Spleen (tissue), 7 donors: Measurements from ENCODE around the gene BLM.

ENCODE experiments used
- POLR2AphosphoS5 ChIP-seq, 3 donors: sonication (generic); formaldehyde crosslinking; IDR thresholded peaks; one replicate each; pipeline ENCODE4 v1.5.1; 2017; ENCODE audit warnings: antibody characterized with exemption in 3 of 3
- TF ChIP-seq, protein P1 (sequence below), 11 experiments: fragments of 200-600 bp in 7 of 11; fragments of 450-650 bp in 4 of 11; sonication (generic) in 4 of 11; IDR thresholded peaks in 8 of 11; conservative IDR thresholded peaks in 3 of 11; 1 replicate in 7 of 11; 2 replicates in 4 of 11; pipeline versions ENCODE4 v1.4.0 to v1.8.0; 2016 to 2021; ENCODE audit warnings: antibody characterized with exemption in 11 of 11, inconsistent platforms in 4 of 11, mild to moderate bottlenecking in 1 of 11
- donor health status: DM: no; HTN: no; CAD: no; lungs with moderate emphysema.
- donor health status: DM: no; HTN: no; CAD: no.
- donor health status: DM: no; HTN: no; CAD: no.

DNA sequence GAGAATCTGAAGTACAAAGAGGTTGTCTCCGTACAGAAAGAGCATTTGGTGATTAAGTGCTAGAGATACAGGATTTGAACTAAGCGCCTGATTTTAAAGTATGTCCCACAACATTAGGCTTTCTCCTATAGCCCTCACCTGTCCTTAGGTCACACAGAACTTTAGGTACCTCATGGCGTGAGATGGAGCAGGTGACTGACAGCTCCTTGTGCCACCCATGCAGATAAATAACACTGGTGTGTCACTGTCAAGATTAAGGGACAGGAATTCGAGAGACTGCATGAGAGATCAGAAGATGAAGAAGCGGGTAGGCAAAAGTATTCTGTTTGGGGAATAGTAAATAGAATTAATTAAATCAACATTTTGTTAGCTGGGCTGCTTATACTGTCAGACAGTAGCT is 1.1 kb downstream of the BLM start:
- TF ChIP-seq, protein P1, sequence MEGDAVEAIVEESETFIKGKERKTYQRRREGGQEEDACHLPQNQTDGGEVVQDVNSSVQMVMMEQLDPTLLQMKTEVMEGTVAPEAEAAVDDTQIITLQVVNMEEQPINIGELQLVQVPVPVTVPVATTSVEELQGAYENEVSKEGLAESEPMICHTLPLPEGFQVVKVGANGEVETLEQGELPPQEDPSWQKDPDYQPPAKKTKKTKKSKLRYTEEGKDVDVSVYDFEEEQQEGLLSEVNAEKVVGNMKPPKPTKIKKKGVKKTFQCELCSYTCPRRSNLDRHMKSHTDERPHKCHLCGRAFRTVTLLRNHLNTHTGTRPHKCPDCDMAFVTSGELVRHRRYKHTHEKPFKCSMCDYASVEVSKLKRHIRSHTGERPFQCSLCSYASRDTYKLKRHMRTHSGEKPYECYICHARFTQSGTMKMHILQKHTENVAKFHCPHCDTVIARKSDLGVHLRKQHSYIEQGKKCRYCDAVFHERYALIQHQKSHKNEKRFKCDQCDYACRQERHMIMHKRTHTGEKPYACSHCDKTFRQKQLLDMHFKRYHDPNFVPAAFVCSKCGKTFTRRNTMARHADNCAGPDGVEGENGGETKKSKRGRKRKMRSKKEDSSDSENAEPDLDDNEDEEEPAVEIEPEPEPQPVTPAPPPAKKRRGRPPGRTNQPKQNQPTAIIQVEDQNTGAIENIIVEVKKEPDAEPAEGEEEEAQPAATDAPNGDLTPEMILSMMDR (IDR thresholded peaks at IDR 0.05 in 8 of 11, conservative IDR thresholded peaks at IDR 0.05 in 3 of 11) = no peak
- no peak for TF ChIP-seq POLR2AphosphoS5 (IDR thresholded peaks at IDR 0.05)
